Measurements from ENCODE around the gene LRRK1. TPM values are rescaled to one million over a fixed set of nuclear protein-coding genes. Genes with fewer than 3 reads are reported as not detected.

Gene LRRK1
- total and polyA plus RNA-seq, 2 of the 4 experiments (the other 2 are of a cell fraction): 3.0 to 5.8 TPM

- H3K4me2 ChIP-seq (ENCODE audit: low read depth, low read length): no peak overlapping the region
- H2AK9ac ChIP-seq (replicated peaks; ENCODE audit: low read depth, low read length, poor library complexity): no peak overlapping the region
- H4K8ac ChIP-seq (ENCODE audit: low read depth in 2 of 2, low read length in 2 of 2): no peak overlapping the region
- H3K18ac ChIP-seq (ENCODE audit: low read depth, low read length): no peak overlapping the region
- in situ Hi-C loops (cut with MboI; ENCODE audit: low sequenced_read_pairs) (no loop called here), intact Hi-C loops (cut with micrococcal nuclease) (no loop called here), dilution Hi-C loops (cut with HindIII; ENCODE audit: low sequenced_read_pairs, unreplicated experiment) (no loop called here)
- WGBS, 2 experiments (ENCODE audit: extremely low coverage in 2 of 2, insufficient read length in 1 of 2): 98% methylated on average over 10 of the region's 19 CpGs; no CpG with 5 or more reads in 1 of the 2 experiments
- H3K79me1 ChIP-seq (ENCODE audit: low read depth in 1 of 2, low read length in 2 of 2): peaks cover 0 to 16% of the 10 kb centered on the region in 2 experiments; a peak in 1 of 4 replicates
- no peak for ATAC-seq (ENCODE audit: low read depth)
- no peak overlapping the region for H4K5ac ChIP-seq (ENCODE audit: low read depth, low read length)
- POLR2A ChIA-PET (ENCODE audit: unreplicated experiment): no interaction called here
- peaks cover 20% of the 10 kb centered on the region for H3K4me1 ChIP-seq (ENCODE audit: control insufficient read depth, insufficient read depth, low read length)
- H3K9ac ChIP-seq (ENCODE audit: low read depth, low read length): no peak overlapping the region
- H4K20me1 ChIP-seq (ENCODE audit: insufficient read depth, low read length): no peaks in the 10 kb centered on the region
- CTCF ChIA-PET: no interaction called here
- no peak overlapping the region for H3K27ac ChIP-seq (ENCODE audit: insufficient read depth, low read length)
- BruUV-seq (replicated peaks): no TSS peak
- H2BK20ac ChIP-seq (ENCODE audit: low read depth, low read length): no peak overlapping the region
- H3K56ac ChIP-seq (ENCODE audit: extremely low read depth, insufficient read depth, low read length): no peak overlapping the region
- H4K91ac ChIP-seq (ENCODE audit: insufficient read depth, low read depth, low read length): no peak overlapping the region
- no peak overlapping the region for H2BK120ac ChIP-seq (ENCODE audit: low read depth, low read length)
- H3K9me3 ChIP-seq (ENCODE audit: control insufficient read depth, insufficient read depth, low read length): no peaks in the 10 kb centered on the region
- no peak for TF ChIP-seq SMC3 (IDR thresholded peaks at IDR 0.05; ENCODE audit: low read depth, low read length)
- TF ChIP-seq RAD21 (IDR thresholded peaks at IDR 0.05; ENCODE audit: low read length): no peak
- TF ChIP-seq BHLHE40 (IDR thresholded peaks at IDR 0.05; ENCODE audit: low read depth, low read length): no peak
- TF ChIP-seq USF2 (IDR thresholded peaks at IDR 0.05; ENCODE audit: low read depth, low read length): no peak
- no peak for TF ChIP-seq CEBPB (IDR thresholded peaks at IDR 0.05; ENCODE audit: low read depth, low read length)
- TF ChIP-seq NFE2L2 (IDR thresholded peaks at IDR 0.05; ENCODE audit: low read depth, low read length): no peak
- TF ChIP-seq RFX5 (IDR thresholded peaks at IDR 0.05; ENCODE audit: low read depth, low read length): no peak
- TF ChIP-seq ELK1 (IDR thresholded peaks at IDR 0.05; ENCODE audit: borderline replicate concordance, low read depth, low read length): no peak
- no peak for TF ChIP-seq POLR2A (IDR thresholded peaks at IDR 0.05; ENCODE audit: low read depth, low read length)
- TF ChIP-seq MXI1 (IDR thresholded peaks at IDR 0.05; ENCODE audit: borderline replicate concordance, low read depth, low read length): no peak
- no peak for TF ChIP-seq CTCF (conservative IDR thresholded peaks at IDR 0.05; ENCODE audit: low read depth, low read length)
- TF ChIP-seq RCOR1 (IDR thresholded peaks at IDR 0.05; ENCODE audit: insufficient replicate concordance, low read length): no peak
- no peak for TF ChIP-seq MAZ (IDR thresholded peaks at IDR 0.05; ENCODE audit: borderline replicate concordance, low read depth, low read length)
- TF ChIP-seq MAFK (IDR thresholded peaks at IDR 0.05; ENCODE audit: low read depth, low read length): no peak
- no peak overlapping the region for H3K14ac ChIP-seq (replicated peaks; ENCODE audit: low read depth, low read length)
- DNase-seq: no peak
- no peak overlapping the region for H3K4me3 ChIP-seq (ENCODE audit: insufficient read depth, low read depth, low read length)
- peaks cover 13% of the 10 kb centered on the region for H3K9me1 ChIP-seq (ENCODE audit: insufficient read depth, low read length)
- H3K36me3 ChIP-seq (ENCODE audit: control insufficient read depth, insufficient read depth, low read length): peaks cover 27% of the 10 kb centered on the region
- H2BK5ac ChIP-seq (ENCODE audit: low read depth, low read length, poor library complexity, severe bottlenecking): no peak overlapping the region
- no peak overlapping the region for H3K4ac ChIP-seq (ENCODE audit: low read depth, low read length)
- no peaks in the 10 kb centered on the region for H3K27me3 ChIP-seq (ENCODE audit: control insufficient read depth, insufficient read depth, low read length)
- H3K23ac ChIP-seq (ENCODE audit: low read depth, low read length): no peak overlapping the region
- H2AFZ ChIP-seq (replicated peaks; ENCODE audit: low read length, poor library complexity): peak overlapping the region; percentile 39
- H2BK15ac ChIP-seq (ENCODE audit: low read depth, low read length): no peak overlapping the region
- no peak overlapping the region for H2AK5ac ChIP-seq (ENCODE audit: low read depth, low read length)
Measured at GRCh38 chr15:101064795-101065569, 145.8 kb downstream of the LRRK1 start.
